Measurements from ENCODE around the gene CEP164. TPM values are rescaled to one million over a fixed set of nuclear protein-coding genes. Genes with fewer than 3 reads are reported as not detected.
A peak's percentile ranks its signal among the peaks of the same experiment; 100 is the strongest.

Gene CEP164
- total and polyA plus RNA-seq, 9 of the 15 experiments (the other 6 are each of a cell fraction or from before 2014, with no cell fraction given): 2.1 to 16.5 (median 10.4) TPM

GRCh38 chr11:117316197-117316961 is 11.3 kb upstream of the CEP164 start, which contains the start of gene BACE1:
Gene BACE1 (minus strand): TSS chr11:117316256. CDS start chr11:117315795, 461 bp downstream.
- ChIA-PET POLR2A (interaction anchor here (0.9 to 2.9 kb wide), 2 partner anchors 11 kb away, joined by 3 to 8 read pairs; partner anchors contain the start of gene CEP164), CTCF (ENCODE audit: low intra/inter-chr PET ratio) (no interaction called here)
- in situ Hi-C loops (cut with MboI): no loop called here
- no peaks in the 10 kb centered on the region for H3K9me3 ChIP-seq (replicated peaks; ENCODE audit: control insufficient read depth, insufficient read depth, low read depth, low read length)
- H3K79me2 ChIP-seq (ENCODE audit: control insufficient read depth, insufficient read depth, low read length): no peaks in the 10 kb centered on the region
- no TSS peak for BruUV-seq (replicated peaks)
- no peak for DNase-seq (ENCODE audit: extremely low read depth in 1 of 4, low spot score in 3 of 4)
- 41% methylated on average over 27 of the region's 29 CpGs for WGBS (ENCODE audit: insufficient coverage, low coverage, missing lambda C conversion rate)
- H3K9ac ChIP-seq (ENCODE audit: insufficient read depth in 1 of 2, low read depth in 2 of 2, low read length in 2 of 2): no peak within 1 kb of the TSS
- H3K4me2 ChIP-seq (ENCODE audit: insufficient read depth, low read length): no peak within 1 kb of the TSS
- H3K36me3 ChIP-seq (ENCODE audit: control insufficient read depth, insufficient read depth, low read length): no peaks in the 10 kb centered on the region
- H4K20me1 ChIP-seq (replicated peaks; ENCODE audit: control insufficient read depth, insufficient read depth, low read length): 0 out of 2 replicates have a peak, but pooled peaks cover 4% of the 10 kb centered on the region
- H3K4me1 ChIP-seq (replicated peaks in 1 of 2; ENCODE audit: control insufficient read depth in 2 of 2, insufficient read depth in 2 of 2, low read length in 2 of 2): peaks cover 0 to 19% of the 10 kb centered on the region in 2 experiments; a peak in 2 of 5 replicates
- no peaks in the 10 kb centered on the region for H3K9me1 ChIP-seq (ENCODE audit: control insufficient read depth, insufficient read depth, low read length)
- H3K27ac ChIP-seq (ENCODE audit: extremely low read depth, low read depth, low read length): no peak within 1 kb of the TSS
- H3K4me3 ChIP-seq: no peak within 1 kb of the TSS
- TF ChIP-seq HCFC1 (IDR thresholded peaks at IDR 0.05; ENCODE audit: low read depth, low read length): 0 out of 2 replicates have a peak, but pooled peaks have one; percentile 29
- 0 out of 2 replicates have a peak, but pooled peaks have one; percentile 8 for TF ChIP-seq ZBTB33 (CRISPR knock-in tag; IDR thresholded peaks at IDR 0.05)
- no peak for TF ChIP-seq TCF7L2 (IDR thresholded peaks at IDR 0.05; ENCODE audit: low read depth, low read length)
- no peak for TF ChIP-seq HMBOX1 (IDR thresholded peaks at IDR 0.05)
- intact Hi-C loops (cut with micrococcal nuclease): no loop called here
- no peak for FAIRE-seq
- no peak within 1 kb of the TSS for H2AFZ ChIP-seq (ENCODE audit: low read depth, low read length)
- peaks cover 6 to 28% of the 10 kb centered on the region in 2 experiments; a peak in 4 of 5 replicates for H3K27me3 ChIP-seq (ENCODE audit: control insufficient read depth in 2 of 2, insufficient read depth in 2 of 2, low read length in 2 of 2)
- ATAC-seq: no peak
